ENCODE measurements around the gene PITX1.
"Not testable (repeated sequence)": the region's sequence is repeated elsewhere in the genome, so short reads cannot be mapped to it uniquely, and the experiment has no call there.

Gene PITX1

GRCh38 chr5:135010502-135011354, 23.3 kb downstream of the PITX1 start:
- DNase-seq (ENCODE audit: low read depth) = no peak

GRCh38 chr5:135009736-135010501, 24.1 kb downstream of the PITX1 start:
- no peak for DNase-seq (ENCODE audit: low read depth)

GRCh38 chr5:135008981-135009735, 24.9 kb downstream of the PITX1 start:
- no peak for DNase-seq (ENCODE audit: low read depth)

DNA sequence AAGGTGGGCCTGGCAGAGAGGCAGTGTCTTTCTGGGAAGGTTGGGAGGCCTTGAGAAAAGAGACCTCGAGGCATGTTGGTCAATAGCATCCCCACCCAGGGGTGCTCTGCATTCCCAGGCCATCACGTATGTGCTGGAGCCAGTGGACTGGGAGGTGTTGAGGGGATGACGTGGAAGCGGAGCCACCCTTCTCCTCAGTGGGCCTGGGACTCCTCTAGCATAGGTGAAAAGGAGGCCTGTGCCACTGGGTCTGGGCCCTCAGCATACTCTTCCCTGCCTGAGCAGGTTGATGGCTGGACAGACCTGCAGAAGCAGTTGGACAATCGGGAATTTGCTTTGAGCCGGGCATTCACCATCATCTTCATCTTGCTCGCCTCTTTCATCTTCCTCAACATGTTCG, 25.5 kb downstream of the PITX1 start:
- DNase-seq (ENCODE audit: low read depth) = no peak

DNA sequence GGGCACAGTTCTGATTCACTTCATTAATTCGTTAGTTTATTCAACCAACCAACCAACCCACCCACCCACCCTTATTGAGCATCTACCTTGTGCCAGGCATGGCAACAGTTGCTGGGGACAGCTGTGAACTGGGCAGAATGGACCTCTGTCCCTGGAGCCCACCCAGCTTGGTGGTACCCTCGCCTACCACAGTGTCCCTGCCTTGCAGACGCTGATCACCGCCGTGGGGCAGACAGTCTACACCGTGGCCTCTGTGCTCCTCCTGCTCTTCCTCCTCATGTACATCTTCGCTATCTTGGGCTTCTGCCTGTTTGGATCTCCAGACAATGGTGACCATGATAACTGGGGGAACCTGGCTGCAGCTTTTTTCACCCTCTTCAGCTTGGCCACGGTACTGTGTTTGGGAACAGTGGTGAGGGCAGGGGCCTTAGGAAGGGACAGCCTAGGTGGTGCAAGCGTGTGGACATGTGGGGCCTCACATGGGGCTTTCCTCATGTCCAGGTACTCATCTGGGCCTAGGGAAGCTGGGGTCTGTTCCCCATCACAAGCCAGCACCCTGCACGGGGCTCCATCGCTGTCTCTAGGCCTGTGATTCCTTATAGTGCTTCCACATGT, 26.2 kb downstream of the PITX1 start:
- DNase-seq (ENCODE audit: low read depth) = no peak

DNA sequence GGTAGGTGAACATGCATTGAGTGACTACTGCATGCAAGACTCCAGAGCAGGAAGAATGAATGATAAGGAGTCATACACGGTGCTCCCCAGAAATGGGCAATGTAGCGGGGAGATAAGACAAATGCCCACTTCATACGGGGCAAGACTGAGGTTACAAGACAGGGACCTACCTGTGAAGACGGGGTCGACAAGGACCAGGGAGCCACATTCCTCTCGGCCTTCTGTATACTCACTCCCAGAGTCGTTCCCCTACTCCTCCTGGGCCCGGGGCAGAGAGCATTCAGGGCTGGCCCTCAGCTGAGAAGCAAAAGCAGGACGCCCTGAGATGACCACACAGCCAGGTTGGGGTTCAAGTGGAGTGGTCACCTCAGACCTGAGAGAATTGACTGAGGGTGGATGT, 26.7 kb downstream of the PITX1 start:
- DNase-seq (ENCODE audit: low read depth) = no peak

GRCh38 chr5:135005076-135005475, 29.0 kb downstream of the PITX1 start:
- DNase-seq (ENCODE audit: low read depth) = no peak

DNA sequence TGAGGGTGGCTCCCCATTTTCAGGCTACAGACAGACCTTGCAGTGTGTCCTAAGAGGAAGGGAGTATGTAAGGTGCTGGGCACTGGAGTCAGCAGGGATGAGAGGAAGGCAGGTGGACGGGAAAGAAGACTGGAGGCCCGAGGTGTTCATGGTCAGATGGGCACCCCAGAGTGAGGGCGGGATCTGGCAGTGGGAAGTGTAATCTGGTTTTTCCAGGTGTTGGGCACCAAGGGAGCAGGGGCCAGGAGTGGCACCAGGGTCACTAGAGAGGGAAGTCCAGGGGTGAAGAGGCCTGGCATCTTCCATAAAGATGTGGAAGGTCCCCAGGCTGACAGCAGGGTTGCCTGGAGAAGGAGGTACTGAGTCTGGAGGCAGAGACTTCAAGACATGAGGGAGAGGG, 29.7 kb downstream of the PITX1 start:
- DNase-seq (ENCODE audit: low read depth) = no peak

DNA sequence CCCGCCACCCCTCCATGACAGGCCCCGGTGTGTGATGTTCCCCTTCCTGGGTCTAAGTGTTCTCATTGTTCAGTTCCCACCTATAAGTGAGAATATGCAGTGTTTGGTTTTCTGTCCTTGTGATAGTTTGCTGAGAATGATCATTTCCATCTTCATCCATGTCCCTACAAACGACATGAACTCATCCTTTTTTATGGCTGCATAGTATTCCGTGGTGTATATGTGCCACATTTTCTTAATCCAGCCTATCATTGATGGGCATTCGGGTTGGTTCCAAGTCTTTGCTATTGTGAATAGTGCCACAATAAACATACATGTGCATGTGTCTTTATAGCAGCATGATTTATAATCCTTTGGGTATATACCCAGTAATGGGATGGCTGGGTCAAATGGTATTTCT, 36.0 kb downstream of the PITX1 start:
- not testable (repeated sequence) for DNase-seq (ENCODE audit: low read depth)

GRCh38 chr5:134997015-134997414, 37.0 kb downstream of the PITX1 start:
- DNase-seq (ENCODE audit: low read depth) = no peak

- DNase-seq (ENCODE audit: low read depth) = no peak
Measured at GRCh38 chr5:134995850-134996402, 38.1 kb downstream of the PITX1 start.

GRCh38 chr5:134994560-134995156, 39.4 kb downstream of the PITX1 start:
- no peak for DNase-seq (ENCODE audit: low read depth)

DNA sequence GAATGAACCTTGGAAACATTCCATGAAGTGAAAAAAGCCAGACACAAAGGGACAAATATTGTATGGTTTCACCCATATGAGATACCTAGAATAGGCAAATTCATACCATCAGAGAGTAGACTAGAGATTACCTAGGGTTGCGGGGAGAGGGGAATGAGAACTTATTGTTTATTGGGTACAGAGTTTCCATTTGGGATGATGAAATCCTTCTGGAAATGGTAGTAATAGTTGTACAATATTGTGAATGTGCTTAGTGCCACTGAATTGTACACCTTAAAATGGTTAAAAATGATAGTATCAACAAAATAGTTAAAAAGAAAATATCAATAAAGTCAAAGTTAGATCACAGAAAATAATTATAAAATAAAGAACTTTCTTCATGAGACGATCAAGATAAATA, 40.9 kb downstream of the PITX1 start:
- DNase-seq (ENCODE audit: low read depth) = no peak

GRCh38 chr5:134992148-134992547, 41.9 kb downstream of the PITX1 start:
- DNase-seq (ENCODE audit: low read depth) = no peak

- DNase-seq (ENCODE audit: low read depth) = not testable (repeated sequence)
Measured at GRCh38 chr5:134990183-134990582, 43.8 kb downstream of the PITX1 start.

GRCh38 chr5:134989266-134989830, 44.7 kb downstream of the PITX1 start:
- peak; percentile 89 for DNase-seq (ENCODE audit: low read depth)

GRCh38 chr5:134982230-134982629, 51.8 kb downstream of the PITX1 start:
- DNase-seq (ENCODE audit: low read depth) = peak; percentile 23

- no peak for DNase-seq (ENCODE audit: low read depth)
Measured at GRCh38 chr5:134979416-134979815, 54.6 kb downstream of the PITX1 start.
